ES-I3 (cell line): ENCODE measurements around the gene PNCK.

Source experiments
- H3K36me3 ChIP-seq: 2 replicates; pipeline ENCODE4 v1.6.1; 2013; ENCODE audit warnings: mild to moderate bottlenecking, low read length, control low read depth, moderate library complexity; ENCODE audit not compliant: insufficient read depth
- H3K4me1 ChIP-seq: 2 replicates; pipeline ENCODE4 v1.6.1; 2013; ENCODE audit warnings: mild to moderate bottlenecking, control low read depth, low read length; ENCODE audit not compliant: insufficient read depth
- H3K9ac ChIP-seq: 2 replicates; pipeline ENCODE4 v1.6.1; 2013; ENCODE audit warnings: low read depth, mild to moderate bottlenecking, low read length, moderate library complexity
- H3K9me3 ChIP-seq: 2 replicates; pipeline ENCODE4 v1.6.1; 2013; ENCODE audit warnings: mild to moderate bottlenecking, low read length, moderate library complexity; ENCODE audit not compliant: control insufficient read depth, insufficient read depth

PNCK gene

GRCh38 chrX:153633048-153633447 lies 40.6 kb downstream of the PNCK start:
- no peak overlapping the region for H3K9ac ChIP-seq
- no peaks in the 10 kb centered on the region for H3K36me3 ChIP-seq
- H3K9me3 ChIP-seq, result no peaks in the 10 kb centered on the region
- H3K4me1 ChIP-seq, result no peaks in the 10 kb centered on the region

GRCh38 chrX:153632595-153632946 lies 41.0 kb downstream of the PNCK start:
- Histone ChIP-seq H3K4me1 (no peaks in the 10 kb centered on the region), H3K9me3 (no peaks in the 10 kb centered on the region), H3K9ac (no peak overlapping the region)

GRCh38 chrX:153631907-153632594 lies 41.6 kb downstream of the PNCK start:
- Histone ChIP-seq H3K9ac (no peak overlapping the region), H3K4me1 (no peaks in the 10 kb centered on the region), H3K9me3 (no peaks in the 10 kb centered on the region), H3K36me3 (no peaks in the 10 kb centered on the region)

More at GRCh38 chrX:153632595-153632946, 41.0 kb downstream of the PNCK start:
- no peaks in the 10 kb centered on the region for H3K36me3 ChIP-seq

GRCh38 chrX:153631346-153631745 lies 42.3 kb downstream of the PNCK start:
- Histone ChIP-seq H3K36me3 (no peaks in the 10 kb centered on the region), H3K4me1 (no peaks in the 10 kb centered on the region), H3K9me3 (no peaks in the 10 kb centered on the region), H3K9ac (no peak overlapping the region)

GRCh38 chrX:153628665-153629064 lies 44.9 kb downstream of the PNCK start:
- Histone ChIP-seq H3K4me1 (no peaks in the 10 kb centered on the region), H3K9ac (no peak overlapping the region), H3K9me3 (no peaks in the 10 kb centered on the region), H3K36me3 (no peaks in the 10 kb centered on the region)

- Histone ChIP-seq H3K36me3 (no peaks in the 10 kb centered on the region), H3K9me3 (no peaks in the 10 kb centered on the region), H3K9ac (no peak overlapping the region), H3K4me1 (no peaks in the 10 kb centered on the region)
These were observed 45.5 kb downstream of the PNCK start for GRCh38 chrX:153628129-153628528.

- Histone ChIP-seq H3K4me1 (no peaks in the 10 kb centered on the region), H3K36me3 (no peaks in the 10 kb centered on the region), H3K9me3 (no peaks in the 10 kb centered on the region), H3K9ac (no peak overlapping the region)
These were observed 45.9 kb downstream of the PNCK start for GRCh38 chrX:153627675-153628111.

- Histone ChIP-seq H3K9ac (no peak overlapping the region), H3K36me3 (no peaks in the 10 kb centered on the region), H3K4me1 (no peaks in the 10 kb centered on the region), H3K9me3 (no peaks in the 10 kb centered on the region)
These were observed 46.5 kb downstream of the PNCK start for GRCh38 chrX:153626863-153627674.

- Histone ChIP-seq H3K9ac (no peak overlapping the region), H3K4me1 (no peaks in the 10 kb centered on the region), H3K9me3 (no peaks in the 10 kb centered on the region), H3K36me3 (no peaks in the 10 kb centered on the region)
These were observed 47.5 kb downstream of the PNCK start for GRCh38 chrX:153626025-153626633.

- Histone ChIP-seq H3K9ac (no peak overlapping the region), H3K36me3 (no peaks in the 10 kb centered on the region), H3K9me3 (no peaks in the 10 kb centered on the region), H3K4me1 (no peaks in the 10 kb centered on the region)
These were observed 48.2 kb downstream of the PNCK start for GRCh38 chrX:153625271-153626024.

- H3K9ac ChIP-seq, result no peak overlapping the region
- H3K36me3 ChIP-seq, result no peaks in the 10 kb centered on the region
- no peaks in the 10 kb centered on the region for H3K4me1 ChIP-seq
- H3K9me3 ChIP-seq, result no peaks in the 10 kb centered on the region
These were observed 49.2 kb downstream of the PNCK start for GRCh38 chrX:153624196-153625091.

- no peak overlapping the region for H3K9ac ChIP-seq
- no peaks in the 10 kb centered on the region for H3K4me1 ChIP-seq
- H3K9me3 ChIP-seq, result no peaks in the 10 kb centered on the region
- H3K36me3 ChIP-seq, result no peaks in the 10 kb centered on the region
These were observed 50.1 kb downstream of the PNCK start for GRCh38 chrX:153623310-153624029.

GRCh38 chrX:153622661-153623309 lies 50.8 kb downstream of the PNCK start:
- Histone ChIP-seq H3K9me3 (no peaks in the 10 kb centered on the region), H3K36me3 (no peaks in the 10 kb centered on the region), H3K4me1 (no peaks in the 10 kb centered on the region), H3K9ac (no peak overlapping the region)
